ENCODE measurements around the gene KLK11.
"Not testable (repeated sequence)": the region's sequence is repeated elsewhere in the genome, so short reads cannot be mapped to it uniquely, and the experiment has no call there.

The KLK11 gene

GRCh38 chr19:51003316-51003715, 23.1 kb downstream of the KLK11 start:
- DNase-seq (ENCODE audit: low read depth, low spot score), result no peak

GRCh38 chr19:51002542-51003311, 23.7 kb downstream of the KLK11 start:
- no peak for DNase-seq (ENCODE audit: low read depth, low spot score)

GRCh38 chr19:51002089-51002532, 24.3 kb downstream of the KLK11 start:
- no peak for DNase-seq (ENCODE audit: low read depth, low spot score)

- no peak for DNase-seq (ENCODE audit: low read depth, low spot score)
Observed at GRCh38 chr19:51001515-51001914, 24.9 kb downstream of the KLK11 start, which contains the start of gene KLK8. Gene KLK8, minus strand, starts transcription at chr19:51001604. Its CDS starts 437 bp downstream, at chr19:51001167.

- no peak for DNase-seq (ENCODE audit: low read depth, low spot score)
Observed at GRCh38 chr19:51000981-51001380, 25.4 kb downstream of the KLK11 start.

- no peak for DNase-seq (ENCODE audit: low read depth, low spot score)
Observed at GRCh38 chr19:51000426-51000825, 26.0 kb downstream of the KLK11 start.

- DNase-seq (ENCODE audit: low read depth, low spot score), result no peak
Observed at GRCh38 chr19:50998686-50999085, 27.7 kb downstream of the KLK11 start.

- no peak for DNase-seq (ENCODE audit: low read depth, low spot score)
Observed at GRCh38 chr19:50998061-50998460, 28.4 kb downstream of the KLK11 start.

GRCh38 chr19:50994129-50994528, 32.3 kb downstream of the KLK11 start:
- DNase-seq (ENCODE audit: low read depth, low spot score), result no peak

- DNase-seq (ENCODE audit: low read depth, low spot score), result no peak
Observed at GRCh38 chr19:50992666-50993035, 33.8 kb downstream of the KLK11 start.

GRCh38 chr19:50984416-50984815, 42.0 kb downstream of the KLK11 start:
- DNase-seq (ENCODE audit: low read depth, low spot score), result not testable (repeated sequence)

GRCh38 chr19:50983625-50984292, 42.7 kb downstream of the KLK11 start, which contains the start of gene KLK7:
Gene KLK7, minus strand, starts transcription at chr19:50983917. Its CDS starts 1,518 bp downstream, at chr19:50982399.
- no peak for DNase-seq (ENCODE audit: low read depth, low spot score)

- no peak for DNase-seq (ENCODE audit: low read depth, low spot score)
Observed at GRCh38 chr19:50982186-50982585, 44.2 kb downstream of the KLK11 start.

GRCh38 chr19:50981587-50982146, 44.7 kb downstream of the KLK11 start:
- no peak for DNase-seq (ENCODE audit: low read depth, low spot score)

- DNase-seq (ENCODE audit: low read depth, low spot score), result no peak
Observed at GRCh38 chr19:50980208-50980607, 46.2 kb downstream of the KLK11 start.

- DNase-seq (ENCODE audit: low read depth, low spot score), result no peak
Observed at GRCh38 chr19:50979758-50980157, 46.7 kb downstream of the KLK11 start.

GRCh38 chr19:50978772-50979390, 47.5 kb downstream of the KLK11 start:
- DNase-seq (ENCODE audit: low read depth, low spot score), result no peak

GRCh38 chr19:50977626-50978025, 48.8 kb downstream of the KLK11 start:
- DNase-seq (ENCODE audit: low read depth, low spot score), result no peak

GRCh38 chr19:50975766-50976165, 50.6 kb downstream of the KLK11 start:
- DNase-seq (ENCODE audit: low read depth, low spot score), result no peak

GRCh38 chr19:50974702-50975556, 51.5 kb downstream of the KLK11 start:
- DNase-seq (ENCODE audit: low read depth, low spot score), result no peak

GRCh38 chr19:50972795-50973376, 53.5 kb downstream of the KLK11 start:
- no peak for DNase-seq (ENCODE audit: low read depth, low spot score)
